HepG2 (cell line): ENCODE measurements around the gene EZH1. TPM values are rescaled to one million over a fixed set of nuclear protein-coding genes. Genes with fewer than 3 reads are reported as not detected.

Experiments
- CCDC6 ChIP-seq: sonication (generic); formaldehyde crosslinking; IDR thresholded peaks from 2 replicates; pipeline ENCODE4 v1.8.1; 2022; ENCODE audit warnings: mild to moderate bottlenecking, missing genetic modification reagents, moderate library complexity
- HOXD1 ChIP-seq: sonication (generic); formaldehyde crosslinking; IDR thresholded peaks from 2 replicates; pipeline ENCODE4 v1.5.0; 2020; ENCODE audit warnings: missing genetic modification reagents
- MZF1 ChIP-seq: sonication (generic); formaldehyde crosslinking; IDR thresholded peaks from 2 replicates; pipeline ENCODE4 v1.8.1; 2023; ENCODE audit warnings: mild to moderate bottlenecking, missing genetic modification reagents, borderline replicate concordance
- NFYB ChIP-seq: sonication (generic); formaldehyde crosslinking; IDR thresholded peaks from 2 replicates; pipeline ENCODE4 v1.4.0; 2020; ENCODE audit warnings: missing genetic modification reagents
- SP5 ChIP-seq: IDR thresholded peaks from 2 replicates; pipeline ENCODE4 v1.6.1; 2016; ENCODE audit warnings: low read depth, borderline replicate concordance
- TARDBP ChIP-seq: sonication (generic); formaldehyde crosslinking; IDR thresholded peaks from 2 replicates; pipeline ENCODE4 v1.8.0; 2022; ENCODE audit warnings: mild to moderate bottlenecking, missing genetic modification reagents
- ZNF253 ChIP-seq: sonication (generic); formaldehyde crosslinking; IDR thresholded peaks from 2 replicates; pipeline ENCODE4 v1.8.0; 2022; ENCODE audit warnings: mild to moderate bottlenecking, missing genetic modification reagents, borderline replicate concordance
- ZNF292 ChIP-seq: sonication (generic); formaldehyde crosslinking; IDR thresholded peaks from 2 replicates; pipeline ENCODE4 v1.8.1; 2022; ENCODE audit warnings: mild to moderate bottlenecking, low read depth, missing genetic modification reagents, borderline replicate concordance
- ZNF333 ChIP-seq: sonication (generic); formaldehyde crosslinking; IDR thresholded peaks from 2 replicates; pipeline ENCODE4 v1.4.0; 2020; ENCODE audit warnings: mild to moderate bottlenecking, missing genetic modification reagents, borderline replicate concordance
- ZNF451 ChIP-seq: sonication (generic); formaldehyde crosslinking; IDR thresholded peaks from 2 replicates; pipeline ENCODE4 v1.5.0; 2020; ENCODE audit warnings: mild to moderate bottlenecking, missing genetic modification reagents
- ZNF598 ChIP-seq: sonication (generic); formaldehyde crosslinking; IDR thresholded peaks from 2 replicates; pipeline ENCODE4 v1.5.1; 2020; ENCODE audit warnings: mild to moderate bottlenecking, missing genetic modification reagents, borderline replicate concordance
- ZNF619 ChIP-seq: sonication (generic); formaldehyde crosslinking; IDR thresholded peaks from 2 replicates; pipeline ENCODE4 v1.4.0; 2020; ENCODE audit warnings: mild to moderate bottlenecking, missing genetic modification reagents
- polyA plus RNA-seq, 8 experiments: library from polyadenylated mRNA; depleted of rRNA in 3 of 8; stranded (reverse) in 7 of 8; unstranded in 1 of 8; fragments of >200 nt; fragmentation: Illumina TruSeq in 4 of 8; extraction: Trizol in 4 of 8; gene quantifications; 2 replicates each; pipeline versions ENCODE4 v1.2.1 to v1.2.3, GENCODE V29; 2011 to 2016; ENCODE audit warnings: low read depth in 4 of 8, missing spikeins in 1 of 8, mixed read lengths in 1 of 8; ENCODE audit not compliant: insufficient read depth in 1 of 8
- total RNA-seq, 5 experiments: library from RNA; depleted of rRNA; stranded (reverse); fragments of >200 nt; fragmentation: Illumina TruSeq; extraction: Trizol; gene quantifications; 2 replicates each; pipeline ENCODE4 v1.2.3, GENCODE V29; 2016; ENCODE audit warnings: low read depth in 1 of 5
- TF ChIP-seq, protein P1 (sequence below): sonication (generic); formaldehyde crosslinking; IDR thresholded peaks from one replicate; pipeline ENCODE4 v1.5.1; 2020; ENCODE audit warnings: mild to moderate bottlenecking, missing genetic modification reagents; ENCODE audit errors: not compliant biosample characterization
- TF ChIP-seq, protein P2 (sequence below): IDR thresholded peaks from 2 replicates; pipeline ENCODE4 v1.6.1; 2016; ENCODE audit warnings: mild to moderate bottlenecking
- TF ChIP-seq, protein P3 (sequence below): sonication (generic); formaldehyde crosslinking; IDR thresholded peaks from 2 replicates; pipeline ENCODE4 v1.5.1; 2020; ENCODE audit warnings: missing genetic modification reagents, mild to moderate bottlenecking, borderline replicate concordance

Gene EZH1
- total and polyA plus RNA-seq, 2 of the 13 experiments (the other 11 are each of a cell fraction or from before 2014, with no cell fraction given), result 11.6 to 24.0 TPM

DNA sequence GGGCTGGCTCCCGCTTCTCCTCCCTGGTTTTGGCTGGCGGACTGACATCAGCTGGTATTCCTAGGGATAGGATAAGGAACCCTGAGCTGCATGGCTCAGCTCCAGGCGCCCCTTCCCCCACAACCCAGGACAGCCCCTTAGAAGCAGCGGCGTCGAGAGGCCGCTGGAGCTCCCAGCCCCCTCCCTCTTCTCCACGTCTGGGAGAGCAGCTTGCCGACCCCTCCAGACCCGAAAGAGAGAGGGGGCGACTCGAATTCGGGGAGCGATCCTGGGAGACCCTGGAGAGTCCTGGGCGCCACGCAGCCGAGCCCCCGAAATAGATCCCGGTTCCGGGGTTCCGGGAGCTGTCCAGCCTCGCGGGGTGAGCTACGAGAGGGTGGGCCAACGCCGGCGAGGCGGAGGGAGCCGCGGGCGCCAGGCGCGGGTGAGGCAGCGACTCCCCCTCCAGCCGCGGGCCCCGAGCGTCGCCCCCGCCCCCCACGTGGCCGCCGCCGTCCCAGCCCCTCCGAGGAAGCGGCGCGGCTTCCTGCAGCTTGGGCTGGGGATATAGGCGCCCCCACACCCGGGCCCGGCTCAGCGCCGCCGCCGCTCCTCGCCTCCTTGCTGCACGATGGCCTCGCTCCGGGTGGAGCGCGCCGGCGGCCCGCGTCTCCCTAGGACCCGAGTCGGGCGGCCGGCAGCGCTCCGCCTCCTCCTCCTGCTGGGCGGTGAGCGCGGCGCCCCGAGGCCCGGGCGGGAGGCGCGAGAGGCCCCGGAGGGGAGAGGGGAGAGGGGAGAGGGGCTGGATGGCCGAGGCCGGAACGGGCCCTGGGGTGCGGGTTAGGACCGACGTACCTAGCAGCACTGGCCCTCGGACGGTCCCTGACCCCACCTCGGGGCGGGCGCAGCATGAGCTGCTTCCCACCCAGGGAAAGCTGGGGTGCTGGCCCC, 16.1 kb upstream of the EZH1 start, which contains the start of gene RAMP2 (continued):
- TF ChIP-seq, protein P1, sequence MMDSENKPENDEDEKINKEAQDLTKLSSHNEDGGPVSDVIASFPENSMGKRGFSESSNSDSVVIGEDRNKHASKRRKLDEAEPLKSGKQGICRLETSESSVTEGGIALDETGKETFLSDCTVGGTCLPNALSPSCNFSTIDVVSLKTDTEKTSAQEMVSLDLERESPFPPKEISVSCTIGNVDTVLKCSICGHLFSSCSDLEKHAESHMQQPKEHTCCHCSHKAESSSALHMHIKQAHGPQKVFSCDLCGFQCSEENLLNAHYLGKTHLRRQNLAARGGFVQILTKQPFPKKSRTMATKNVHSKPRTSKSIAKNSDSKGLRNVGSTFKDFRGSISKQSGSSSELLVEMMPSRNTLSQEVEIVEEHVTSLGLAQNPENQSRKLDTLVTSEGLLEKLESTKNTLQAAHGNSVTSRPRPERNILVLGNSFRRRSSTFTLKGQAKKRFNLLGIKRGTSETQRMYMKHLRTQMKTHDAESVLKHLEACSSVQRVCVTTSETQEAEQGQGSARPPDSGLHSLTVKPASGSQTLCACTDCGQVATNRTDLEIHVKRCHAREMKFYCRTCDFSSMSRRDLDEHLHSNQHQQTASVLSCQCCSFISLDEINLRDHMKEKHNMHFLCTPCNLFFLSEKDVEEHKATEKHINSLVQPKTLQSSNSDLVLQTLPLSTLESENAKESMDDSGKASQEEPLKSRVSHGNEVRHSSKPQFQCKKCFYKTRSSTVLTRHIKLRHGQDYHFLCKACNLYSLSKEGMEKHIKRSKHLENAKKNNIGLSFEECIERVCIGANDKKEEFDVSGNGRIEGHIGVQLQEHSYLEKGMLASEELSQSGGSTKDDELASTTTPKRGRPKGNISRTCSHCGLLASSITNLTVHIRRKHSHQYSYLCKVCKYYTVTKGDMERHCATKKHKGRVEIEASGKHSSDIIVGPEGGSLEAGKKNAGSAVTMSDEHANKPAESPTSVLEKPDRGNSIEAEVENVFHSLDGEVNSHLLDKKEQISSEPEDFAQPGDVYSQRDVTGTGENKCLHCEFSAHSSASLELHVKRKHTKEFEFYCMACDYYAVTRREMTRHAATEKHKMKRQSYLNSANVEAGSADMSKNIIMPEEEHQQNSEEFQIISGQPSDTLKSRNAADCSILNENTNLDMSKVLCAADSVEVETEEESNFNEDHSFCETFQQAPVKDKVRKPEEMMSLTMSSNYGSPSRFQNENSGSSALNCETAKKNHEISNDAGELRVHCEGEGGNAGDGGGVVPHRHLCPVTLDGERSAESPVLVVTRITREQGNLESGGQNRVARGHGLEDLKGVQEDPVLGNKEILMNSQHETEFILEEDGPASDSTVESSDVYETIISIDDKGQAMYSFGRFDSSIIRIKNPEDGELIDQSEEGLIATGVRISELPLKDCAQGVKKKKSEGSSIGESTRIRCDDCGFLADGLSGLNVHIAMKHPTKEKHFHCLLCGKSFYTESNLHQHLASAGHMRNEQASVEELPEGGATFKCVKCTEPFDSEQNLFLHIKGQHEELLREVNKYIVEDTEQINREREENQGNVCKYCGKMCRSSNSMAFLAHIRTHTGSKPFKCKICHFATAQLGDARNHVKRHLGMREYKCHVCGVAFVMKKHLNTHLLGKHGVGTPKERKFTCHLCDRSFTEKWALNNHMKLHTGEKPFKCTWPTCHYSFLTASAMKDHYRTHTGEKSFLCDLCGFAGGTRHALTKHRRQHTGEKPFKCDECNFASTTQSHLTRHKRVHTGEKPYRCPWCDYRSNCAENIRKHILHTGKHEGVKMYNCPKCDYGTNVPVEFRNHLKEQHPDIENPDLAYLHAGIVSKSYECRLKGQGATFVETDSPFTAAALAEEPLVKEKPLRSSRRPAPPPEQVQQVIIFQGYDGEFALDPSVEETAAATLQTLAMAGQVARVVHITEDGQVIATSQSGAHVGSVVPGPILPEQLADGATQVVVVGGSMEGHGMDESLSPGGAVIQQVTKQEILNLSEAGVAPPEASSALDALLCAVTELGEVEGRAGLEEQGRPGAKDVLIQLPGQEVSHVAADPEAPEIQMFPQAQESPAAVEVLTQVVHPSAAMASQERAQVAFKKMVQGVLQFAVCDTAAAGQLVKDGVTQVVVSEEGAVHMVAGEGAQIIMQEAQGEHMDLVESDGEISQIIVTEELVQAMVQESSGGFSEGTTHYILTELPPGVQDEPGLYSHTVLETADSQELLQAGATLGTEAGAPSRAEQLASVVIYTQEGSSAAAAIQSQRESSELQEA (CRISPR knock-in tag), result peak; percentile 53
- TF ChIP-seq CCDC6 (CRISPR knock-in tag), result peak; percentile 69; the same call in 1 of the 2 replicates
- TF ChIP-seq ZNF253 (CRISPR knock-in tag), result no peak
- no peak for TF ChIP-seq ZNF333 (CRISPR knock-in tag)
- TF ChIP-seq, protein P2, sequence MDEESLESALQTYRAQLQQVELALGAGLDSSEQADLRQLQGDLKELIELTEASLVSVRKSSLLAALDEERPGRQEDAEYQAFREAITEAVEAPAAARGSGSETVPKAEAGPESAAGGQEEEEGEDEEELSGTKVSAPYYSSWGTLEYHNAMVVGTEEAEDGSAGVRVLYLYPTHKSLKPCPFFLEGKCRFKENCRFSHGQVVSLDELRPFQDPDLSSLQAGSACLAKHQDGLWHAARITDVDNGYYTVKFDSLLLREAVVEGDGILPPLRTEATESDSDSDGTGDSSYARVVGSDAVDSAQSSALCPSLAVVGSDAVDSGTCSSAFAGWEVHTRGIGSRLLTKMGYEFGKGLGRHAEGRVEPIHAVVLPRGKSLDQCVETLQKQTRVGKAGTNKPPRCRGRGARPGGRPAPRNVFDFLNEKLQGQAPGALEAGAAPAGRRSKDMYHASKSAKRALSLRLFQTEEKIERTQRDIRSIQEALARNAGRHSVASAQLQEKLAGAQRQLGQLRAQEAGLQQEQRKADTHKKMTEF (CRISPR knock-in tag), result no peak
- no peak for TF ChIP-seq SP5 (CRISPR knock-in tag)
- TF ChIP-seq, protein P3, sequence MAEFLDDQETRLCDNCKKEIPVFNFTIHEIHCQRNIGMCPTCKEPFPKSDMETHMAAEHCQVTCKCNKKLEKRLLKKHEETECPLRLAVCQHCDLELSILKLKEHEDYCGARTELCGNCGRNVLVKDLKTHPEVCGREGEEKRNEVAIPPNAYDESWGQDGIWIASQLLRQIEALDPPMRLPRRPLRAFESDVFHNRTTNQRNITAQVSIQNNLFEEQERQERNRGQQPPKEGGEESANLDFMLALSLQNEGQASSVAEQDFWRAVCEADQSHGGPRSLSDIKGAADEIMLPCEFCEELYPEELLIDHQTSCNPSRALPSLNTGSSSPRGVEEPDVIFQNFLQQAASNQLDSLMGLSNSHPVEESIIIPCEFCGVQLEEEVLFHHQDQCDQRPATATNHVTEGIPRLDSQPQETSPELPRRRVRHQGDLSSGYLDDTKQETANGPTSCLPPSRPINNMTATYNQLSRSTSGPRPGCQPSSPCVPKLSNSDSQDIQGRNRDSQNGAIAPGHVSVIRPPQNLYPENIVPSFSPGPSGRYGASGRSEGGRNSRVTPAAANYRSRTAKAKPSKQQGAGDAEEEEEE (CRISPR knock-in tag), result no peak
- TF ChIP-seq ZNF619 (CRISPR knock-in tag), result no peak
- TF ChIP-seq TARDBP (CRISPR knock-in tag), result peak; percentile 64; the same call in 1 of the 2 replicates
- TF ChIP-seq ZNF451 (CRISPR knock-in tag), result peak; percentile 77; the same call in 1 of the 2 replicates
- no peak for TF ChIP-seq HOXD1 (CRISPR knock-in tag)
- no peak for TF ChIP-seq ZNF292 (CRISPR knock-in tag)
- TF ChIP-seq NFYB (CRISPR knock-in tag), result no peak
- TF ChIP-seq MZF1 (CRISPR knock-in tag), result 0 out of 2 replicates have a peak, but pooled peaks have one; percentile 39
- 0 out of 2 replicates have a peak, but pooled peaks have one; percentile 18 for TF ChIP-seq ZNF598 (CRISPR knock-in tag)
